MG63 (cell line): ENCODE data around the gene MIGA2. TPM values are rescaled to one million over a fixed set of nuclear protein-coding genes. Genes with fewer than 3 reads are reported as not detected.
"Not testable (repeated sequence)": the region's sequence is repeated elsewhere in the genome, so short reads cannot be mapped to it uniquely, and the experiment has no call there.

Experiments
- DNase-seq: peaks from one replicate; pipeline ENCODE4 v3.0.0-alpha.2; 2020
- H3K27me3 ChIP-seq: fragments of 250-450 bp; sonication (Bioruptor Pico); 2 replicates; pipeline ENCODE4 v1.5.1; 2020; ENCODE audit warnings: mild to moderate bottlenecking, moderate library complexity
- H3K36me3 ChIP-seq: fragments of 250-450 bp; sonication (Bioruptor Pico); 2 replicates; pipeline ENCODE4 v1.5.1; 2020; ENCODE audit warnings: mild to moderate bottlenecking, moderate library complexity
- H3K4me3 ChIP-seq: fragments of 250-450 bp; sonication (Bioruptor Pico); 2 replicates; pipeline ENCODE4 v1.5.1; 2020; ENCODE audit warnings: mild to moderate bottlenecking, moderate library complexity
- H3K9me3 ChIP-seq: fragments of 250-450 bp; sonication (Bioruptor Pico); 2 replicates; pipeline ENCODE4 v1.5.1; 2020; ENCODE audit warnings: mild to moderate bottlenecking, moderate library complexity
- total RNA-seq: library from RNA; depleted of rRNA; stranded (reverse); fragments of >200 nt; shearing (Covaris generic); gene quantifications from 2 replicates; pipeline ENCODE4 v1.2.3, GENCODE V29; 2014; ENCODE audit warnings: low replicate concordance

MIGA2 gene
- total RNA-seq, 1 experiment from 2014 or later: 16.5 TPM

DNA sequence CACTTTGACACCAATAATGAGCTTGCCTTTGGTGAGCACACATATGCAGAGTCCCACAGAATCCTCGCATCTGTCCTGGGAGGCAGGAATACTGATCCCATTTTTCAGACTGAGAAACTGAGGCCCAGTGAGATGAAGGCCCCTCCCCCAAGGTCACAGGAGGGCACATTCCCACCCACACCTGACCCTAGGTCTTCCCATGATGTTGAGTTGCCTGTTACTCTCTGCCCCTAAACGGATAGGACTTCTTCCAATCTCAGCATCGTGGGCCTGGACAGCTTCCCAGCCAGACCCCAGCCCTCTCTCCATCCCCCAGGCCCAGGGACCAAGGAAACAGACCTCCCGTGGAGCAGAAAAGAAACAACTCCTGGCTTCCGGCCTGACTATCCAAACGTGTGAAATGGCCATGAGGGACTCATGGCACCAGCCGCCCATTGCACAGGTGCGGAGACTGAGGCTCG is 9.2 kb upstream of the MIGA2 start:
- Histone ChIP-seq H3K9me3 (no peaks in the 10 kb centered on the region), H3K4me3 (peak overlapping the region; percentile 65)
- no peak for DNase-seq

GRCh38 chr9:129027685-129028191 is 8.7 kb upstream of the MIGA2 start:
- no peaks in the 10 kb centered on the region for H3K36me3 ChIP-seq
- no peaks in the 10 kb centered on the region for H3K27me3 ChIP-seq
- DNase-seq: no peak
- H3K9me3 ChIP-seq: no peaks in the 10 kb centered on the region
- H3K4me3 ChIP-seq: peak overlapping the region; percentile 65

More for the DNA sequence above, 9.2 kb upstream of the MIGA2 start:
- no peaks in the 10 kb centered on the region for H3K36me3 ChIP-seq
- H3K27me3 ChIP-seq: no peaks in the 10 kb centered on the region

DNA sequence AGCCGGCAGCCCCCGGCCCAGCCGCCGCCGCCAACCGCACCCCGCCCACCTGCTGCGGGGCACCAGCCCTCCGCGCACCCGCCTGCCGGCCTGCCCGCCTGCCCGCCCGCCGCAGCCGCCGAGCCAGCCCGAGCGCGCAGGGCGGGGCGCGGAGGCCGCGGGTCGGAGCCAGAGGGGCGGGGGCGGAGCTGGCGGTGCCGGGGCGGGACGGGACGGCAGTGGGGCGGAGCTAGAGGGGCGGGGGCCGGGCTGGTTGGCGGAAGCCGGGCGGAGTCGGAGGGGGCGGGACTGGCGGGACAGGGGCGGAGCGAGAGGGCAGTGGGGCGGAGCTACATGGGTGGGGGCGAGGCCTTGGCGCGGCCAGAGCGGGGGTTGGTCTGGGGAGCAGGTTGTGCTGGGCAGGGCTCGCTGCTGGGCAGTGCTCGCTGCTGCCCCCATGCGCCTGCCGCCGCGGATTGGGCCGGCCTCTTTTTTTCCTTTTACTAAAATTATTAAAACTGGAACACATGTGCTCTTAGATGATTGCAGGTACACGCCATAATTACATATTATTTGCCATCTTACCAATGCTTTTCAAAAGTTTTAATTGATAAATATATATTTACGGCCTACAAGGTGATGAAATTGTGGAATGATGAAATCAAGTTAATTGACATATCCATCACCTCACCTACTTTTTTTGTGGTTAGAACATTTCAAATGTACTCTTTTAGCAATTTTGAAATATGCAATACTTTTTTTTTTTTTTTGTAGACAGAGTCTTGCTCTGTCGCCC is 8.0 kb upstream of the MIGA2 start, which contains the start of gene SH3GLB2:
SH3GLB2 (minus strand) TSS at position 140 of the 775 bp plus-strand sequence. CDS start 177 bp downstream, outside the sequence.
- DNase-seq: peak; percentile 88
- peak within 1 kb of the TSS; percentile 65 for H3K4me3 ChIP-seq
- H3K36me3 ChIP-seq: no peaks in the 10 kb centered on the region
- no peaks in the 10 kb centered on the region for H3K9me3 ChIP-seq
- H3K27me3 ChIP-seq: no peaks in the 10 kb centered on the region

DNA sequence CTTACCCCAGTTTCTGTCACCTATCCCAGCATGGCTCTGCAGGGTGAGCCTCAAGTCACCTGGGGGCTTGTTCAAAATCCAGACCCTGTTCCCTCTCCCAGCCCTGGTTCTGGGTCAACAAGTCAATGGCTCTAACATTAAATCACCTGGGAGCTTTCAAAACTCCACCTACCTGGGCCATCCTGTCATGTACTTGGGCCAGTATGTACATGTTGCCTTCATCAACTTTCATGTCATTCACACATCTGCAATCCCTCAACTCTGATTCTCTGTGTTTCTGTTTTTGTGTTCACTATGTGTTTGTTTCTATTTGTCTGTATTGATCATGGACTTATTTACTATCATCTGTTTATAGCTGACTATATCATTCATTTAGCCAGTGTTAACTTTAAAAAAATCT is 6.2 kb upstream of the MIGA2 start:
- Histone ChIP-seq H3K9me3 (no peaks in the 10 kb centered on the region), H3K36me3 (no peaks in the 10 kb centered on the region), H3K4me3 (no peak overlapping the region), H3K27me3 (no peaks in the 10 kb centered on the region)
- DNase-seq: no peak

- no peaks in the 10 kb centered on the region for H3K9me3 ChIP-seq
- no peak overlapping the region for H3K4me3 ChIP-seq
- no peak for DNase-seq
- H3K36me3 ChIP-seq: no peaks in the 10 kb centered on the region
- no peaks in the 10 kb centered on the region for H3K27me3 ChIP-seq
Measured at GRCh38 chr9:129031514-129031913, 4.9 kb upstream of the MIGA2 start.

- DNase-seq: no peak
- no peaks in the 10 kb centered on the region for H3K36me3 ChIP-seq
- H3K9me3 ChIP-seq: no peaks in the 10 kb centered on the region
- no peaks in the 10 kb centered on the region for H3K27me3 ChIP-seq
- no peak overlapping the region for H3K4me3 ChIP-seq
Measured at GRCh38 chr9:129032541-129033159, 3.8 kb upstream of the MIGA2 start.

DNA sequence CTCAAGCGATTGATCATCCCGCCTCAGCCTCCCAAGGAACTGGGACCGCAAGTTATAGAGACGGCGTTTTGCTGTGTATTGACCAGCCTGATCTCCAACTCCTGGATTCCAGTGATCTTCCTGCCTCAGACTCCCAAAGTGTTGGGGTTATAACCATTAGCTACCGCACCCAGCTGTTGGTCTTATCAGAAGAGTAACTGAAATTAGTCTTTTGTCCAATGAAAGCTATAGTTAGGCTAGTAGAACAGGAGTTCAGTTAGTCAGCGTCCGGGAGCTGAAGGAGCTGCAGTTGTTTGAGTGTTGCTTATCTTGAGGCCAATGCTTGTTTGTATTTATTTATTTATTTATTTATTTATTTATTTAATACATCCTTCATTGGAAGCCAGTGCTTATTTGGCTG is 3.2 kb upstream of the MIGA2 start:
- Histone ChIP-seq H3K4me3 (no peak overlapping the region), H3K9me3 (no peaks in the 10 kb centered on the region), H3K36me3 (no peaks in the 10 kb centered on the region), H3K27me3 (no peaks in the 10 kb centered on the region)
- DNase-seq: no peak

GRCh38 chr9:129035838-129036237 is 588 bp upstream of the MIGA2 start:
- DNase-seq, H3K27me3 ChIP-seq, H3K9me3 ChIP-seq, H3K36me3 ChIP-seq: not testable (repeated sequence)
- peak overlapping the region; percentile 94 for H3K4me3 ChIP-seq

DNA sequence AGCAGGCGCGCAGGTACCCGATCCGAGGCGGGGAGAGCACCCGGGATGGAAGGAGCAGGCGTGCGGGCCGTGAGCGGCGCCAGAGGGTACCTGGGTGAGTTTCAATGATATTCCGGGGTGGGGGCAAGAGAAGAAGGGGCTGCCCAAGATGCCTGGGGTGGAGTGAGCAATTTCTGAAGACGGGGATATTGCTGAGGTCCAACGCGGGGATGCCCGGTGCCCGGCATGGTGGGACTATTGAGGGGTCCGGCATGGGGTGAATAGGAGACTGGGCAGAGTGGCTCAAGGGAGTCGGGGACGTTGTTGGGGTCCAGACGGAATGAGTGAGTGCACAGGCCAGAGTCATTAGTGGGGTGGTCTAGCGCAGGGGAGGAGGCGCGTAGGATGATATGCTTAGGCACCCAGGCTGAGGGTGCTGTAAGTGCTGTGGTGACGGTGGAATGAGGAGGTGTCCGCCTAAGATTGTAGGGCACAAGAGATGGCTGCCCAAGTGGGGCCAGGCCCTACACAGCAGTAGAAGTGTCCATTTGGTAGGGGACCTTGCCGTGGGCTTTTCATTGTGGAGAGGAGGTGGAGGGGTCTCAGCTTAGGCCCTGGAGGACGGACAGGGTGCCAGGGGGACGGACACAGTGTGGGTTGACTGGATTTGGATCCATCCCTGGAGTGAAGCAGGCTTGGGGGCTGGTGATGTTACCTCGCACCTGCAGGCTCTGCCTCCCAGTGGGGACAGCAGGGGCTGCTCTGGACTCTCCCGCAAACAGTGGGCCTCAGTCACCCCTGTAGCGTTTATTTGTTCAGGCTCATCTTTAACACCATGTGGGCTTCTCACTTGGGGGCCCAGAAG is 719 bp downstream of the MIGA2 start:
- Histone ChIP-seq H3K4me3 (peak overlapping the region; percentile 94), H3K9me3 (no peaks in the 10 kb centered on the region), H3K36me3 (0 out of 2 replicates have a peak, but pooled peaks cover 4% of the 10 kb centered on the region), H3K27me3 (no peaks in the 10 kb centered on the region)
- no peak for DNase-seq

DNA sequence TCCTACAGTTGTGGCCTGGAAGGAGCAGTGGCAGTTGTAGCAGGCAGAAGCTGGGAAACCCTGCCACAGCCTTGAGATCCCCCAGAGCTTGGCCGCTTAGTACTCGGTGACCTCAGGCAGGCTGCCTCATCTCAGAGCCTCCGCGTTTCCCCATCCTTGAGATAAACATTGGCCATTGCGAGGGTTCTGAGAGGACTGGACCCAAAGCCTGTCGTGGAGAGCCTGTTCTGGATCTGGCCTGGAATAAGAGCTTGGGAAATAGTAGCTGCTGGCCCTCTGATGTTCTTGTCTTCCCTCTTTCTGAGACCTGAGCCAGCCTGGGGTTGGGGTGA is 1.3 kb downstream of the MIGA2 start:
- H3K36me3 ChIP-seq: 0 out of 2 replicates have a peak, but pooled peaks cover 4% of the 10 kb centered on the region
- H3K9me3 ChIP-seq: no peaks in the 10 kb centered on the region
- no peak overlapping the region for H3K4me3 ChIP-seq
- no peak for DNase-seq
- H3K27me3 ChIP-seq: no peaks in the 10 kb centered on the region

DNA sequence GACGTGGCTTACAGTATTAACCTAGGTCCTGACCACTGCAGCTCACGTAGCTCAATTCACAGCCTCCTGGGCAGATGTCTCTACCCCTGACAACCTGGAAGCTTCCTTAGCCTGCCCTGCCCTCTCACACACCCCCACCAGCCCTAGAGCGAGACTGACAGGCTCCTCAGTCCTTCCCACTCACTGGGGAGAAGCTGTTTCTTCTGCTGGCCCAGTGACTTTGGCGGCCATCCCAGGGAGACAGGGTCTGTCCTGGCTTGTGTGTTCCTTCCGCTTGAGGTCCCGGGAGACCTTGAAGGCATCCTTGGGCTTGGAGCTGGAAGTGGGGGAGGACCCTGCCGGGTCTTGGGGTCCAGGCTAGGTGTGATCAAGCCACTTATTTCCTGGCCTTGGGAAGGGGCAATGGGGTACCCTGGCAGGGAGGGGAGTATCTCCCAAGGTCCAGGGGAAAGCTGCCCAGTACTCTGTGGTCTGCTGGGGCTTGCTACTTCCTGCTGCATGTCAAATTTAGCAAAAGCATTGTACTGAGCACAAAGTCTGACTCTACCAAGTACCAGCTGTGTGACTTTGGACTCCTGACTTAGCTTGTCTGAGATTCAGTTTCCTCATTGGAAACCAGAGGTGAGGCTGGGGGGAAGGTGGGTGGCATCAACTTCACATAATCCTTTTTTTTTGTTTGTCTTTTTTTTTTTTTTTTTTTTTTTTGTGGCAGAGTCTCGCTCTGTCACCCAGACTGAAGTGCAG is 1.9 kb downstream of the MIGA2 start:
- H3K27me3 ChIP-seq: no peaks in the 10 kb centered on the region
- H3K4me3 ChIP-seq: no peak overlapping the region
- no peak for DNase-seq
- H3K36me3 ChIP-seq: 0 out of 2 replicates have a peak, but pooled peaks cover 4% of the 10 kb centered on the region
- no peaks in the 10 kb centered on the region for H3K9me3 ChIP-seq

- DNase-seq: no peak
Measured at GRCh38 chr9:129040113-129040643, 3.8 kb downstream of the MIGA2 start.

DNA sequence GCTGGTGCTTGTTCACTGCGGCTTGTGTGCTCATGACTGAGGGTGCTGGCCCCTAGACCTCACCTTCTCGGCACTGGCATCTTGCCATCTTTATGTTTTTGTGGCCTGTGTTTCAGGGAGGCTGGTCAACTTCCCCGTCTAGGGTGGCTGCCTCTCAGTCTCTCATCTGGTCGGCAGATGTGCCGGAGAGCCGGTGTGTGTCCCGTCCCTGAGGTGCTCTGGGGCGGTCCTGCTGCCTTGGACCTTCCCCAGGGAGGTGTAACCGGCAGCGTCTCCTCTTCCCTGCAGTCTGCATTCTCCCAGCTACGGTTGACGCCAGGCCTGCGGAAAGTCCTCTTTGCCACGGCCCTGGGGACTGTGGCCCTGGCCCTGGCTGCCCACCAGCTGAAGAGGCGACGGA is 5.6 kb downstream of the MIGA2 start:
- H3K27me3 ChIP-seq: no peaks in the 10 kb centered on the region
- H3K4me3 ChIP-seq: no peak overlapping the region
- DNase-seq: no peak
- H3K9me3 ChIP-seq: no peaks in the 10 kb centered on the region
- H3K36me3 ChIP-seq: 0 out of 2 replicates have a peak, but pooled peaks cover 4% of the 10 kb centered on the region

More at GRCh38 chr9:129040113-129040643, 3.8 kb downstream of the MIGA2 start:
- no peaks in the 10 kb centered on the region for H3K27me3 ChIP-seq
- 0 out of 2 replicates have a peak, but pooled peaks cover 4% of the 10 kb centered on the region for H3K36me3 ChIP-seq
- no peaks in the 10 kb centered on the region for H3K9me3 ChIP-seq
- H3K4me3 ChIP-seq: no peak overlapping the region

- DNase-seq: no peak
- H3K36me3 ChIP-seq: no peaks in the 10 kb centered on the region; the same call in 1 of the 2 replicates
- H3K4me3 ChIP-seq: no peak overlapping the region
- no peaks in the 10 kb centered on the region for H3K9me3 ChIP-seq
- no peaks in the 10 kb centered on the region for H3K27me3 ChIP-seq
Measured at GRCh38 chr9:129052592-129052991, 16.2 kb downstream of the MIGA2 start.

DNA sequence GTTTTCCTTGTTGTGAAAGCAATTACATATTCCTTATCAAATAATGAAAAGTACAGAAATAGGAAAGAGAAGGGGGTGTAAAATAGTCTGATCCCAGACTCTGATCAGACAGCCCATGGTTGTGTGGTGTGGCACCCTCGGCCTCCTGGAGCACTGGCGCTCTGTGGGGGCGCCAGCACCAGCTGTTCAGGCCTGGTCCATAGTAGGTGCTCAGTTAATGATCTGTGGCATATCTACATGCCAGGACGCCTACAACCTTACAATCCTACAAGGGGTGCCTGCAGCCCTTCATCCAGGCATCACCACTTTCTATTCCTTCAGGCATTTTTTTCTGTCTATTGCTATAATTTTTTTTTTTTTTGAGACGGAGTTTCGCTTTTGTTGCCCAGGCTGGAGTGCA is 16.6 kb downstream of the MIGA2 start:
- DNase-seq: no peak
- Histone ChIP-seq H3K4me3 (no peak overlapping the region), H3K9me3 (no peaks in the 10 kb centered on the region), H3K27me3 (no peaks in the 10 kb centered on the region), H3K36me3 (no peaks in the 10 kb centered on the region; the same call in 1 of the 2 replicates)
